A549 (cell line): ENCODE measurements around the gene SPEM1. TPM values are rescaled to one million over a fixed set of nuclear protein-coding genes. Genes with fewer than 3 reads are reported as not detected.

Experiments
- ATAC-seq, 2 experiments: fragments of 200-7000 bp in 1 of 2; fragments of >200 bp in 1 of 2; cut with Nextera tagmentation in 1 of 2; cut with Tn5 transposase in 1 of 2; 3 replicates each; pipeline versions ENCODE4 v1.8.0 to v1.9.1; 2018 to 2020; ENCODE audit warnings: mild to moderate bottlenecking in 1 of 2, moderate library complexity in 1 of 2
- CTCF ChIA-PET: fragments of 300-600 bp; sonication (Branson Sonifier 250); formaldehyde crosslinking; extraction: SDS; loops from one replicate; lab custom pipeline; 2021; ENCODE audit warnings: antibody characterized with exemption, inconsistent platforms; lab: Yijun Ruan, JAX
- POLR2A ChIA-PET: fragments of 350-600 bp; formaldehyde crosslinking; extraction: SDS; loops from one replicate; lab custom pipeline; 2021; ENCODE audit warnings: antibody characterized with exemption, inconsistent platforms; lab: Yijun Ruan, JAX
- DNase-seq, 2 experiments: peaks; one replicate each; pipeline versions ENCODE4 v3.0.0 to v3.0.0-alpha.2; 2011 to 2016; ENCODE audit warnings: low read depth in 1 of 2, low spot score in 1 of 2
- FAIRE-seq: peaks from 2 replicates; lab custom pipeline; 2011; peaks lifted over from hg19 to GRCh38; lab: Jason Lieb, UNC
- H3K27ac ChIP-seq, 2 experiments: fragments of >200 bp; sonication (Bioruptor Twin); formaldehyde crosslinking; 3 replicates each; pipeline ENCODE4 v1.5.1; 2016 to 2017
- H3K4me1 ChIP-seq: fragments of >200 bp; sonication (Bioruptor Twin); formaldehyde crosslinking; 3 replicates; pipeline ENCODE4 v1.6.1; 2016
- H3K4me2 ChIP-seq: fragments of >200 bp; sonication (Bioruptor Twin); formaldehyde crosslinking; 3 replicates; pipeline ENCODE4 v1.6.1; 2016
- H3K4me3 ChIP-seq: fragments of >200 bp; sonication (Bioruptor Twin); formaldehyde crosslinking; 3 replicates; pipeline ENCODE4 v1.5.1; 2016
- H3K9me3 ChIP-seq: fragments of >200 bp; sonication (Bioruptor Twin); formaldehyde crosslinking; 3 replicates; pipeline ENCODE4 v1.6.1; 2016
- CBX8 ChIP-seq: fragments of 200-600 bp; sonication (generic); IDR thresholded peaks from 2 replicates; pipeline ENCODE4 v1.6.1; 2016
- CHD2 ChIP-seq: fragments of 150-350 bp; IDR thresholded peaks from 2 replicates; pipeline ENCODE4 v1.6.1; 2014; ENCODE audit warnings: low read length; ENCODE audit not compliant: partially characterized antibody
- EHMT2 ChIP-seq: fragments of 200-600 bp; sonication (generic); IDR thresholded peaks from 2 replicates; pipeline ENCODE4 v1.6.1; 2016; ENCODE audit warnings: antibody characterized with exemption, low read depth, mild to moderate bottlenecking, moderate library complexity
- EP300 ChIP-seq, 2 experiments: fragments of >200 bp; sonication (Bioruptor Twin); formaldehyde crosslinking; IDR thresholded peaks; 2 replicates in 1 of 2; 3 replicates in 1 of 2; pipeline ENCODE4 v1.6.1; 2016 to 2017
- ESRRA ChIP-seq: fragments of 150-350 bp; IDR thresholded peaks from 2 replicates; pipeline ENCODE4 v1.6.1; 2014; ENCODE audit warnings: mild to moderate bottlenecking, low read length, borderline replicate concordance
- FOSB ChIP-seq: fragments of 250-450 bp; sonication (Bioruptor Pico); IDR thresholded peaks from 2 replicates; pipeline ENCODE4 v1.5.0; 2020; ENCODE audit warnings: mild to moderate bottlenecking, moderate library complexity
- FOSL2 ChIP-seq, 2 experiments: fragments of 450-650 bp in 1 of 2; fragments of >200 bp in 1 of 2; sonication (Bioruptor Twin) in 1 of 2; formaldehyde crosslinking; IDR thresholded peaks; 2 replicates each; pipeline versions ENCODE4 v1.5.0 to v1.6.1; 2016 to 2020; ENCODE audit warnings: mild to moderate bottlenecking in 1 of 2, moderate library complexity in 1 of 2
- GATA3 ChIP-seq: IDR thresholded peaks from 2 replicates; pipeline ENCODE4 v1.6.1; 2012; ENCODE audit warnings: borderline replicate concordance
- HEYL ChIP-seq: fragments of 250-450 bp; sonication (Bioruptor Pico); IDR thresholded peaks from 2 replicates; pipeline ENCODE4 v1.8.0; 2021; ENCODE audit warnings: mild to moderate bottlenecking, moderate library complexity
- HOXB5 ChIP-seq: fragments of 250-450 bp; sonication (Bioruptor Pico); IDR thresholded peaks from 2 replicates; pipeline ENCODE4 v1.5.0; 2020; ENCODE audit warnings: mild to moderate bottlenecking, moderate library complexity
- JUN ChIP-seq, 2 experiments: fragments of >200 bp; sonication (Bioruptor Twin); formaldehyde crosslinking; IDR thresholded peaks; 2 replicates in 1 of 2; 3 replicates in 1 of 2; pipeline ENCODE4 v1.6.1; 2016 to 2017
- MAFK ChIP-seq: fragments of 450-650 bp; IDR thresholded peaks from 2 replicates; pipeline ENCODE4 v1.6.1; 2014; ENCODE audit not compliant: partially characterized antibody
- MAZ ChIP-seq: fragments of 150-350 bp; IDR thresholded peaks from 2 replicates; pipeline ENCODE4 v1.6.1; 2014; ENCODE audit warnings: antibody characterized with exemption, low read depth, low read length, borderline replicate concordance
- POLR2A ChIP-seq: IDR thresholded peaks from 2 replicates; pipeline ENCODE4 v1.6.1; 2012; ENCODE audit warnings: mild to moderate bottlenecking, low read length
- POLR2AphosphoS2 ChIP-seq: conservative IDR thresholded peaks from 2 replicates; pipeline ENCODE4 v1.6.1; 2012; ENCODE audit warnings: low read length, improper control_type of control experiment, inconsistent platforms
- RNF2 ChIP-seq: fragments of 200-600 bp; sonication (generic); IDR thresholded peaks from 2 replicates; pipeline ENCODE4 v1.6.1; 2016; ENCODE audit warnings: low read depth, mild to moderate bottlenecking, antibody characterized with exemption, moderate library complexity, borderline replicate concordance
- SMC3 ChIP-seq: fragments of >200 bp; sonication (Bioruptor Twin); formaldehyde crosslinking; IDR thresholded peaks from 3 replicates; pipeline ENCODE4 v1.6.1; 2018; ENCODE audit warnings: inconsistent platforms
- TFCP2L1 ChIP-seq: fragments of 250-450 bp; sonication (Bioruptor Pico); IDR thresholded peaks from 2 replicates; pipeline ENCODE4 v1.5.0; 2021; ENCODE audit warnings: mild to moderate bottlenecking
- TP53 ChIP-seq: fragments of 250-450 bp; sonication (Bioruptor Pico); IDR thresholded peaks from 2 replicates; pipeline ENCODE4 v1.5.0; 2021; ENCODE audit warnings: mild to moderate bottlenecking, moderate library complexity
- ZSCAN20 ChIP-seq: fragments of 250-450 bp; sonication (Bioruptor Pico); IDR thresholded peaks from 2 replicates; pipeline ENCODE4 v1.8.0; 2022; ENCODE audit warnings: mild to moderate bottlenecking, moderate library complexity
- WGBS: methylation state at CpG from one replicate; pipeline ENCODE4 v1.1.6; 2017; ENCODE audit errors: missing lambda C conversion rate; 5-methylcytosine and 5-hydroxymethylcytosine counted together
- polyA plus RNA-seq, 4 experiments: library from polyadenylated mRNA; depleted of rRNA in 3 of 4; stranded (reverse); fragments of >200 nt; fragmentation: RNase III in 1 of 4; extraction: RNeasy Plus Mini Kit Qiagen cat#74134 plus additional on column Dnase treatment in 1 of 4; gene quantifications; 2 replicates in 3 of 4; 3 replicates in 1 of 4; pipeline ENCODE4 v1.2.3, GENCODE V29; 2011 to 2017
- TF ChIP-seq, protein P1 (sequence below): fragments of 250-450 bp; sonication (Bioruptor Pico); IDR thresholded peaks from 2 replicates; pipeline ENCODE4 v1.5.0; 2021; ENCODE audit warnings: mild to moderate bottlenecking, moderate library complexity, borderline replicate concordance
- TF ChIP-seq, protein P2 (sequence below): fragments of 150-350 bp; IDR thresholded peaks from 2 replicates; pipeline ENCODE4 v1.6.1; 2014; ENCODE audit warnings: low read depth, mild to moderate bottlenecking, low read length

The SPEM1 gene
- polyA plus RNA-seq, 2 of the 4 experiments (the other 2 are of a cell fraction), result 0.09 TPM; not detected in 1

DNA sequence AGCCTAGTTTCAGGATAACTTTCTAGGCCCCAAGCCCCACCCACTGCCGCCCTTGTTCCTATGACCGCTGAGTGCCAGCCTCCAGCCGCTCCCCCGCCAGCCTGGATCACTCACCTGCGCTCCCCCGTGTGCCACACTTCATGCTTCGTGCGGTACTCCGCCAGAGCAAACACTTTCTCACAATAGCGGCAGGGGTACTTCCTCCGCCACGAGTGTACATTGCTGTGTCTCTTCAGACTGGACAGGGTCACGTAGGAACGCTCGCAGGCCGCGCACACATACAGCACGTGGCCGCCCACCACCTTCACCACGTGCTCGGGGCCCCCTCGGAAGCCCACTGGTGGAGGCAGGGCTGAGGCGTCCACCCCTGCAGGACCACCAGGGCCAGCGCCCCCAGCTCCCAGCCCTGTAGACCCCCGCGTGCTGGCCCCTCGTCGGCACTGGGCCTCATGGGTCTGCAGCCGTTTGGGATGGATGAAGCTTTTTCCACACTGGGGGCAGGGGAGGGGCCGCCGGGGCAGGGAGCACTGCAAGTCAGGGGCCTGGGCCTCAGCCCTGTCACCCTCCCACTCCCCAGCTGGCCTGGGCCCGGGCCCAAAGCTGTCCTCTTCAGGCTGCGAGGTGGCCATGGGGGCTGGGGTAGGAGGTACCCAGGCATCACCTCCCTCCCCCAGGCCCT is 45.6 kb downstream of the SPEM1 start (continued):
- TF ChIP-seq, protein P1, sequence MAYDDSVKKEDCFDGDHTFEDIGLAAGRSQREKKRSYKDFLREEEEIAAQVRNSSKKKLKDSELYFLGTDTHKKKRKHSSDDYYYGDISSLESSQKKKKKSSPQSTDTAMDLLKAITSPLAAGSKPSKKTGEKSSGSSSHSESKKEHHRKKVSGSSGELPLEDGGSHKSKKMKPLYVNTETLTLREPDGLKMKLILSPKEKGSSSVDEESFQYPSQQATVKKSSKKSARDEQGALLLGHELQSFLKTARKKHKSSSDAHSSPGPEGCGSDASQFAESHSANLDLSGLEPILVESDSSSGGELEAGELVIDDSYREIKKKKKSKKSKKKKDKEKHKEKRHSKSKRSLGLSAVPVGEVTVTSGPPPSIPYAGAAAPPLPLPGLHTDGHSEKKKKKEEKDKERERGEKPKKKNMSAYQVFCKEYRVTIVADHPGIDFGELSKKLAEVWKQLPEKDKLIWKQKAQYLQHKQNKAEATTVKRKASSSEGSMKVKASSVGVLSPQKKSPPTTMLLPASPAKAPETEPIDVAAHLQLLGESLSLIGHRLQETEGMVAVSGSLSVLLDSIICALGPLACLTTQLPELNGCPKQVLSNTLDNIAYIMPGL (CRISPR knock-in tag), result no peak
- no peak for TF ChIP-seq FOSB
- no peak for TF ChIP-seq MAZ
- no peak for TF ChIP-seq ESRRA
- TF ChIP-seq EHMT2, result no peak
- no peak for TF ChIP-seq POLR2AphosphoS2

DNA sequence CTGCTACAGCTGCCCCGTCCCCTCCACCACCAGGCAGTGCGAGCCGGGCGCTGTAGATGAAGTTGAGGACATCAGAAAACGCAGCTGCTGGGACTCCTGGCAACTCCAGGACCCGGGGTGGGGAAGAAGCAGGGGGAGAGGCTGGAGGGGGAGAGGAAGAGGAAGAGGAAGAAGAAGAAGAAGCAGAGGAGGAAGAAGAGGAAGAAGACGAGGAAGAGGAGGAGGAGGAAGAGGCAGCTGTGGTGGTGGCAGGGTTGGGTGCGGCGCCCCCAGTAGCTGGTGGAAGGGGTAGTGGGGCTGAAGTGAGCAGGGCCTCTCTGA is 46.2 kb downstream of the SPEM1 start:
- no peak for FAIRE-seq
- Histone ChIP-seq H3K4me2 (no peak overlapping the region), H3K9me3 (no peaks in the 10 kb centered on the region), H3K4me3 (no peak overlapping the region), H3K4me1 (peaks cover 24% of the 10 kb centered on the region)
- ATAC-seq, result no peak
- no peak for DNase-seq
- POLR2A ChIA-PET, result interaction anchor here (1.7 kb wide), 1 partner anchor 14 kb away, joined by 6 read pairs; the partner anchor contains the start of gene ZBTB4
- 95% methylated on average over 9 of the region's 9 CpGs for WGBS
- TF ChIP-seq POLR2A (no peak), SMC3 (no peak), MAFK (no peak), EP300 (IDR thresholded peaks at IDR 0.05) (no peak)
- TF ChIP-seq, all 56 proteins: peak for 0
- CTCF ChIA-PET, result interaction anchor here (0.6 to 30.1 kb wide), 7 partner anchors 9 to 113 kb away, joined by 3 to 342 read pairs (median 3); partner anchors contain the start of genes CHRNB1, FGF11, TMEM102 and TMEM95
- H3K27ac ChIP-seq, result peak overlapping the region in 1 of 2 experiments; percentile 57; a peak in 2 of 6 replicates

DNA sequence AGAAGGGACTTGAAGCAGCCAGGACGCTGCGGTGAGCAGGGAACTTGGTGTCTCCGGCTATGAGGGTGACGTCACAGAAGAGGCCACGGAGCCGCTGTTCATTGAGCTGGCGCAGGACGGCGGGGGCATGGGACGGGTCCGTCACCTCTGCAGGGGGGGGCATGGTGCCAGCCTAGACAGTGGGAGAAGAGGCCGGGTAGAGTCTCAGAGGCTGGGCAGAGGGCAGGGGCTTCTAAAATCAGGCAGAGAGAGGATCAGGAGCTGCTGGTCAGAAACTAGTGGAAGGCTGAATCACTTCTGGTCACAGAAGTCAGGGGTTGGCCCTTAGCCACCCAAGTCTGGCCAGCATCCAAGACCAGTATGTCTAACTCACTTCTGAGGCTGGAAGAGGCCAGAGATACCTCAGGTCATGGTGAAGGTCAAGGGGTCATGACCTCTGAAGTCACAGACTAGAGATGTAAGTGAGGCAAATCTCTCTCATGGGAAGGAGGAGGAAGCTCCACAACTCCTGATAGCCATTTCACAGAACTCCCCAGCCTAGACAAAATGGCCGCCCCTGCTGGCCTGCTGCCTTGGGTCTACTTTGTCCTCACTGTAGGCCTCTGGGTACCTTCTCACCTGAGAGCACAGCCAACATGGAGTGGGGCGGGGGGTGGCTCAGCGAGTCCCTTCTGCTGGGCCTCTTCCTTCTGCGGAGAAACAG is 46.7 kb downstream of the SPEM1 start:
- FAIRE-seq, result no peak
- H3K9me3 ChIP-seq, result no peaks in the 10 kb centered on the region
- peaks cover 24% of the 10 kb centered on the region for H3K4me1 ChIP-seq
- peak overlapping the region in 1 of 2 experiments; percentile 57; a peak in 3 of 6 replicates for H3K27ac ChIP-seq
- peak; percentile 37 to 39; a peak in 4 of 6 replicates for ATAC-seq
- WGBS, result 89% methylated on average over 16 of the region's 16 CpGs
- ChIA-PET CTCF (interaction anchor here (1.2 to 30.1 kb wide), 5 partner anchors 25 to 113 kb away, joined by 3 to 342 read pairs (median 5); partner anchors contain the start of genes CHRNB1, FGF11 and TMEM102), POLR2A (interaction anchor here (1.7 kb wide), 2 partner anchors 13 to 17 kb away, joined by 6 to 13 read pairs; partner anchors contain the start of genes POLR2A and ZBTB4)
- H3K4me2 ChIP-seq, result no peak overlapping the region
- no peak for TF ChIP-seq JUN (IDR thresholded peaks at IDR 0.05)
- TF ChIP-seq TP53 (CRISPR knock-in tag), result no peak
- TF ChIP-seq ESRRA, result peak; percentile 91
- DNase-seq, result no peak
- H3K4me3 ChIP-seq, result no peak overlapping the region

DNA sequence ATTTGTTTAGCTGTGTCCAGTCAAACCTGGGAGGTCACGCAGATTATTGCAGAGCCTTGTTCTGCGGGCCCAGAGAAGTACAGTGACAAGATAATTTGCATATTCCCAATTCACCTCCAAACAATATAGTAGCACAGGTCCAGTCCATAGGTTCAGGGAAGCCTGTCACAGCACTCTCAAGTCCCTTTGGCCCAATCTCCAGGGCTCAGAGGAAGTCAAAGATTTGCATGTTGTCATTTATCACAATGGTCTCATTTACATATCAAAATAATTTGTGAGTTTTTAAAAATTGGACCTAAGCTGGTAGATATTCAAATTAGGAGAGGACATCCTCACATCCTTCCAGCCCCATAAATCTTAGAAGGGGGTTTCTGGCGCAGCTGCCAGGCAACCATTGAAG is 47.4 kb downstream of the SPEM1 start:
- FAIRE-seq, result no peak
- CTCF ChIA-PET, result interaction anchor here (1.2 to 30.1 kb wide), 5 partner anchors 26 to 114 kb away, joined by 3 to 342 read pairs (median 5); partner anchors contain the start of genes CHRNB1, FGF11 and TMEM102
- TF ChIP-seq ZSCAN20 (no peak), HOXB5 (no peak), TFCP2L1 (CRISPR knock-in tag) (no peak), RNF2 (no peak), CHD2 (no peak), GATA3 (no peak), FOSL2 (IDR thresholded peaks at IDR 0.05) (no peak), FOSL2 (CRISPR knock-in tag; IDR thresholded peaks at IDR 0.05) (no peak), CBX8 (no peak), JUN (IDR thresholded peaks at IDR 0.05) (no peak), HEYL (no peak)
- TF ChIP-seq, protein P2, sequence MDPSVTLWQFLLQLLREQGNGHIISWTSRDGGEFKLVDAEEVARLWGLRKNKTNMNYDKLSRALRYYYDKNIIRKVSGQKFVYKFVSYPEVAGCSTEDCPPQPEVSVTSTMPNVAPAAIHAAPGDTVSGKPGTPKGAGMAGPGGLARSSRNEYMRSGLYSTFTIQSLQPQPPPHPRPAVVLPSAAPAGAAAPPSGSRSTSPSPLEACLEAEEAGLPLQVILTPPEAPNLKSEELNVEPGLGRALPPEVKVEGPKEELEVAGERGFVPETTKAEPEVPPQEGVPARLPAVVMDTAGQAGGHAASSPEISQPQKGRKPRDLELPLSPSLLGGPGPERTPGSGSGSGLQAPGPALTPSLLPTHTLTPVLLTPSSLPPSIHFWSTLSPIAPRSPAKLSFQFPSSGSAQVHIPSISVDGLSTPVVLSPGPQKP, result no peak

More for the DNA sequence above, 47.4 kb downstream of the SPEM1 start:
- Histone ChIP-seq H3K27ac (peak overlapping the region in 1 of 2 experiments; percentile 57; a peak in 3 of 6 replicates), H3K4me2 (no peak overlapping the region), H3K4me3 (no peak overlapping the region), H3K4me1 (peaks cover 24% of the 10 kb centered on the region), H3K9me3 (no peaks in the 10 kb centered on the region)
- WGBS, result 97% methylated on average over 3 of the region's 3 CpGs
- POLR2A ChIA-PET, result interaction anchor here (1.7 kb wide), 2 partner anchors 13 to 17 kb away, joined by 6 to 13 read pairs; partner anchors contain the start of genes POLR2A and ZBTB4
- ATAC-seq, result no peak
- no peak for DNase-seq
